GM12878 (cell line): ENCODE results near the gene MRAP2. TPM values are rescaled to one million over a fixed set of nuclear protein-coding genes. Genes with fewer than 3 reads are reported as not detected.

Experiments
- ATAC-seq: fragments of 200-7000 bp; cut with Tn5 transposase; 3 replicates; pipeline ENCODE4 v1.9.1; 2020; ENCODE audit warnings: mild to moderate bottlenecking, moderate library complexity
- BruUV-seq: library from RNA; stranded (reverse); fragments of 400-500 nt; replicated peaks from 2 replicates; lab custom pipeline; 2021; lab: Mats Ljungman, UMichigan
- CTCF ChIA-PET: fragments of 300-600 bp; sonication (Branson Sonifier 250); formaldehyde crosslinking; extraction: SDS; loops from one replicate; lab custom pipeline; 2021; ENCODE audit warnings: inconsistent platforms; lab: Yijun Ruan, JAX
- POLR2A ChIA-PET: fragments of 350-600 bp; formaldehyde crosslinking; extraction: SDS; loops from one replicate; lab custom pipeline; 2021; ENCODE audit warnings: inconsistent platforms; lab: Charles Lee
- RAD21 ChIA-PET: fragments of 300-600 bp; sonication (Branson Sonifier 250); formaldehyde crosslinking; loops from one replicate; lab custom pipeline; 2023; ENCODE audit warnings: antibody characterized with exemption; ENCODE audit not compliant: unreplicated experiment; lab: Charles Lee
- SMC1A ChIA-PET: fragments of 300-600 bp; sonication (Branson Sonifier 250); formaldehyde crosslinking; loops from one replicate; lab custom pipeline; 2023; ENCODE audit not compliant: unreplicated experiment, uncharacterized antibody; lab: Charles Lee
- DNase-seq: peaks from one replicate; pipeline ENCODE4 v3.0.0-alpha.2; 2011; ENCODE audit warnings: low read depth, low spot score
- FAIRE-seq: peaks from 3 replicates; lab custom pipeline; 2011; peaks lifted over from hg19 to GRCh38; lab: Jason Lieb, UNC
- H2AFZ ChIP-seq: 2 replicates; pipeline ENCODE4 v1.6.0; 2011; ENCODE audit warnings: low read depth, low read length, control low read depth; ENCODE audit not compliant: control insufficient read depth
- H3K27ac ChIP-seq: 2 replicates; pipeline ENCODE4 v1.5.1; 2011; ENCODE audit warnings: control low read depth; ENCODE audit not compliant: control insufficient read depth, insufficient read depth
- H3K27me3 ChIP-seq, 2 experiments: replicated peaks in 1 of 2; 2 replicates each; pipeline versions ENCODE4 v1.6.0 to v1.6.1; 2011; ENCODE audit warnings: low read length in 1 of 2; ENCODE audit not compliant: control insufficient read depth in 2 of 2, insufficient read depth in 2 of 2
- H3K36me3 ChIP-seq, 2 experiments: 2 replicates each; pipeline ENCODE4 v1.5.1; 2011; ENCODE audit warnings: low read length in 1 of 2; ENCODE audit not compliant: control insufficient read depth in 2 of 2, insufficient read depth in 2 of 2
- H3K4me1 ChIP-seq: 2 replicates; pipeline ENCODE4 v1.6.1; 2011; ENCODE audit warnings: mild to moderate bottlenecking, low read length, moderate library complexity, mixed read lengths; ENCODE audit not compliant: control insufficient read depth, insufficient read depth
- H3K4me2 ChIP-seq: 2 replicates; pipeline ENCODE4 v1.6.0; 2011; ENCODE audit warnings: control low read depth; ENCODE audit not compliant: control insufficient read depth, insufficient read depth
- H3K4me3 ChIP-seq: fragments of 200-600 bp; sonication (generic); 2 replicates; pipeline ENCODE4 v1.5.1; 2016
- H3K79me2 ChIP-seq: 2 replicates; pipeline ENCODE4 v1.6.0; 2011; ENCODE audit warnings: low read length; ENCODE audit not compliant: control insufficient read depth, insufficient read depth
- H3K9ac ChIP-seq: 2 replicates; pipeline ENCODE4 v1.8.0; 2011; ENCODE audit warnings: low read length, control low read depth, mixed read lengths; ENCODE audit not compliant: control insufficient read depth, insufficient read depth
- H3K9me3 ChIP-seq: replicated peaks from 3 replicates; pipeline ENCODE4 v1.5.1; 2011; ENCODE audit warnings: mild to moderate bottlenecking, low read length; ENCODE audit not compliant: control insufficient read depth, insufficient read depth
- H4K20me1 ChIP-seq: 2 replicates; pipeline ENCODE4 v1.6.0; 2011; ENCODE audit not compliant: control insufficient read depth, insufficient read depth
- ATF2 ChIP-seq: IDR thresholded peaks from 2 replicates; pipeline ENCODE4 v1.6.1; 2012; ENCODE audit warnings: low read length, inconsistent platforms
- CBX3 ChIP-seq: fragments of 200-600 bp; sonication (generic); IDR thresholded peaks from 2 replicates; pipeline ENCODE4 v1.6.1; 2016; ENCODE audit warnings: low read depth, borderline replicate concordance
- CHD4 ChIP-seq: fragments of 200-600 bp; sonication (generic); IDR thresholded peaks from 2 replicates; pipeline ENCODE4 v1.6.1; 2016; ENCODE audit warnings: mild to moderate bottlenecking
- EZH2 ChIP-seq: IDR thresholded peaks from 2 replicates; pipeline ENCODE4 v1.6.1; 2012; ENCODE audit warnings: low read depth, mild to moderate bottlenecking, control low read depth, inconsistent platforms, low read length, borderline replicate concordance; ENCODE audit not compliant: control insufficient read depth
- HCFC1 ChIP-seq: fragments of 150-350 bp; IDR thresholded peaks from 2 replicates; pipeline ENCODE4 v1.6.1; 2014; ENCODE audit warnings: low read length
- IKZF1 ChIP-seq: fragments of 450-650 bp; conservative IDR thresholded peaks from 2 replicates; pipeline ENCODE4 v1.6.1; 2017; ENCODE audit warnings: antibody characterized with exemption, mild to moderate bottlenecking
- MEF2B ChIP-seq: fragments of 450-650 bp; IDR thresholded peaks from 2 replicates; pipeline ENCODE4 v1.6.1; 2018; ENCODE audit warnings: mild to moderate bottlenecking, moderate library complexity; ENCODE audit not compliant: partially characterized antibody, poor library complexity, severe bottlenecking
- MTA3 ChIP-seq: IDR thresholded peaks from 2 replicates; pipeline ENCODE4 v1.6.1; 2012; ENCODE audit warnings: low read length, inconsistent platforms, borderline replicate concordance
- MXI1 ChIP-seq: fragments of 150-350 bp; IDR thresholded peaks from 2 replicates; pipeline ENCODE4 v1.6.1; 2011; ENCODE audit warnings: low read depth, mild to moderate bottlenecking, inconsistent platforms, low read length, improper control_type of control experiment
- NKRF ChIP-seq: fragments of 450-650 bp; conservative IDR thresholded peaks from 2 replicates; pipeline ENCODE4 v1.6.1; 2017; ENCODE audit warnings: mild to moderate bottlenecking, moderate library complexity
- RCOR1 ChIP-seq: conservative IDR thresholded peaks from 2 replicates; pipeline ENCODE4 v1.6.1; 2012; ENCODE audit warnings: low read depth, low read length, improper control_type of control experiment
- SMC3 ChIP-seq: IDR thresholded peaks from 2 replicates; pipeline ENCODE4 v1.6.1; 2011; ENCODE audit warnings: low read length, improper control_type of control experiment, borderline replicate concordance
- SREBF1 ChIP-seq: IDR thresholded peaks from 2 replicates; pipeline ENCODE4 v1.6.1; 2012; ENCODE audit warnings: mild to moderate bottlenecking, low read length
- SRF ChIP-seq, 2 experiments: IDR thresholded peaks; 2 replicates each; pipeline ENCODE4 v1.6.1; 2011; ENCODE audit warnings: low read depth in 2 of 2, low read length in 2 of 2, mild to moderate bottlenecking in 1 of 2, moderate library complexity in 1 of 2
- WGBS: methylation state at CpG from one replicate; pipeline ENCODE4 v1.1.6; 2016; ENCODE audit warnings: low lambda C conversion rate; ENCODE audit not compliant: insufficient replicate concordance, insufficient coverage; ENCODE audit errors: missing lambda C conversion rate; 5-methylcytosine and 5-hydroxymethylcytosine counted together
- in situ Hi-C: fragments of 300-500 bp; cut with MboI; formaldehyde crosslinking; loops from 9 replicates; pipeline ENCODE4 v1.14.3; 2018; ENCODE audit warnings: mixed read lengths
- intact Hi-C: fragments of 100-400 bp; cut with micrococcal nuclease; formaldehyde crosslinking; loops from one replicate; pipeline ENCODE4 v1.14.2; 2022; ENCODE audit not compliant: unreplicated experiment
- polyA plus RNA-seq, 11 experiments: library from polyadenylated mRNA; depleted of rRNA in 4 of 11; unstranded in 6 of 11; stranded (reverse) in 5 of 11; fragments of >200 nt; fragmentation: Nextera tagmentation in 4 of 11; fragmentation: Illumina TruSeq in 1 of 11; extraction: Ambion mirVana in 4 of 11; extraction: Trizol in 1 of 11; gene quantifications; 1 replicate in 1 of 11; 2 replicates in 10 of 11; pipeline versions ENCODE4 v1.2.1 to v1.2.3, GENCODE V29; 2011 to 2016; ENCODE audit warnings: inconsistent platforms in 2 of 11, missing spikeins in 2 of 11, low read depth in 1 of 11
- total RNA-seq, 4 experiments: library from RNA; depleted of rRNA in 3 of 4; stranded (reverse); fragments of >200 nt in 3 of 4; fragmentation: Illumina TruSeq in 1 of 4; extraction: Trizol in 1 of 4; gene quantifications; 2 replicates each; pipeline versions ENCODE4 v1.2.1 to v1.2.3, GENCODE V29; 2013 to 2021
- TF ChIP-seq, protein P1 (sequence below): IDR thresholded peaks from 2 replicates; pipeline ENCODE4 v1.6.1; 2012; ENCODE audit warnings: improper control_type of control experiment, low read depth, low read length; ENCODE audit not compliant: insufficient replicate concordance

Gene MRAP2
- total and polyA plus RNA-seq, 10 of the 15 experiments (the other 5 are each of a cell fraction or from before 2014, with no cell fraction given): not detected

- TF ChIP-seq CHD4: no peak
- no peak for TF ChIP-seq MTA3
- TF ChIP-seq, protein P1, sequence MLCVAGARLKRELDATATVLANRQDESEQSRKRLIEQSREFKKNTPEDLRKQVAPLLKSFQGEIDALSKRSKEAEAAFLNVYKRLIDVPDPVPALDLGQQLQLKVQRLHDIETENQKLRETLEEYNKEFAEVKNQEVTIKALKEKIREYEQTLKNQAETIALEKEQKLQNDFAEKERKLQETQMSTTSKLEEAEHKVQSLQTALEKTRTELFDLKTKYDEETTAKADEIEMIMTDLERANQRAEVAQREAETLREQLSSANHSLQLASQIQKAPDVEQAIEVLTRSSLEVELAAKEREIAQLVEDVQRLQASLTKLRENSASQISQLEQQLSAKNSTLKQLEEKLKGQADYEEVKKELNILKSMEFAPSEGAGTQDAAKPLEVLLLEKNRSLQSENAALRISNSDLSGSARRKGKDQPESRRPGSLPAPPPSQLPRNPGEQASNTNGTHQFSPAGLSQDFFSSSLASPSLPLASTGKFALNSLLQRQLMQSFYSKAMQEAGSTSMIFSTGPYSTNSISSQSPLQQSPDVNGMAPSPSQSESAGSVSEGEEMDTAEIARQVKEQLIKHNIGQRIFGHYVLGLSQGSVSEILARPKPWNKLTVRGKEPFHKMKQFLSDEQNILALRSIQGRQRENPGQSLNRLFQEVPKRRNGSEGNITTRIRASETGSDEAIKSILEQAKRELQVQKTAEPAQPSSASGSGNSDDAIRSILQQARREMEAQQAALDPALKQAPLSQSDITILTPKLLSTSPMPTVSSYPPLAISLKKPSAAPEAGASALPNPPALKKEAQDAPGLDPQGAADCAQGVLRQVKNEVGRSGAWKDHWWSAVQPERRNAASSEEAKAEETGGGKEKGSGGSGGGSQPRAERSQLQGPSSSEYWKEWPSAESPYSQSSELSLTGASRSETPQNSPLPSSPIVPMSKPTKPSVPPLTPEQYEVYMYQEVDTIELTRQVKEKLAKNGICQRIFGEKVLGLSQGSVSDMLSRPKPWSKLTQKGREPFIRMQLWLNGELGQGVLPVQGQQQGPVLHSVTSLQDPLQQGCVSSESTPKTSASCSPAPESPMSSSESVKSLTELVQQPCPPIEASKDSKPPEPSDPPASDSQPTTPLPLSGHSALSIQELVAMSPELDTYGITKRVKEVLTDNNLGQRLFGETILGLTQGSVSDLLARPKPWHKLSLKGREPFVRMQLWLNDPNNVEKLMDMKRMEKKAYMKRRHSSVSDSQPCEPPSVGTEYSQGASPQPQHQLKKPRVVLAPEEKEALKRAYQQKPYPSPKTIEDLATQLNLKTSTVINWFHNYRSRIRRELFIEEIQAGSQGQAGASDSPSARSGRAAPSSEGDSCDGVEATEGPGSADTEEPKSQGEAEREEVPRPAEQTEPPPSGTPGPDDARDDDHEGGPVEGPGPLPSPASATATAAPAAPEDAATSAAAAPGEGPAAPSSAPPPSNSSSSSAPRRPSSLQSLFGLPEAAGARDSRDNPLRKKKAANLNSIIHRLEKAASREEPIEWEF: no peak
- no peak for TF ChIP-seq NKRF
- no peak for TF ChIP-seq SRF (IDR thresholded peaks at IDR 0.05; ENCODE audit: low read depth in 2 of 2, low read length in 2 of 2)
- no peak for TF ChIP-seq MEF2B
- no peak for TF ChIP-seq RCOR1
- TF ChIP-seq ATF2: no peak
- no peak for TF ChIP-seq EZH2
- no peak for TF ChIP-seq HCFC1
- TF ChIP-seq SREBF1: no peak
- TF ChIP-seq SMC3: no peak
- TF ChIP-seq IKZF1: no peak
- TF ChIP-seq CBX3: no peak
- TF ChIP-seq MXI1: no peak
- WGBS: 0% methylated on average over 1 of the region's 1 CpG
- RAD21 ChIA-PET: no interaction called here
These were observed 52.5 kb downstream of the MRAP2 start for GRCh38 chr6:84086056-84086455.

More at GRCh38 chr6:84086056-84086455, 52.5 kb downstream of the MRAP2 start:
- Histone ChIP-seq H3K4me1 (no peaks in the 10 kb centered on the region), H3K36me3 (no peaks in the 10 kb centered on the region), H2AFZ (no peak overlapping the region), H4K20me1 (no peaks in the 10 kb centered on the region), H3K27ac (no peak overlapping the region), H3K79me2 (no peaks in the 10 kb centered on the region), H3K4me3 (no peak overlapping the region), H3K9me3 (no peaks in the 10 kb centered on the region), H3K9ac (no peak overlapping the region), H3K4me2 (no peak overlapping the region), H3K27me3 (no peaks in the 10 kb centered on the region; a peak in 1 of 4 replicates)
- ATAC-seq: no peak
- BruUV-seq: no TSS peak
- POLR2A ChIA-PET: no interaction called here
- intact Hi-C loops: no loop called here
- CTCF ChIA-PET: no interaction called here
- SMC1A ChIA-PET: no interaction called here
- no peak for FAIRE-seq
- in situ Hi-C loops: no loop called here
- DNase-seq: no peak
